Hippocampal formation (tissue), 2 donors: ENCODE measurements around the gene TREM2.
"Not testable (repeated sequence)": the region's sequence is repeated elsewhere in the genome, so short reads cannot be mapped to it uniquely, and the experiment has no call there.

Source experiments
- DNase-seq, 2 donors: peaks; one replicate each; lab custom pipeline; 2025; lab: John Stamatoyannopoulos, UW

TREM2 gene

GRCh38 chr6:41153992-41154625 is 8.8 kb downstream of the TREM2 start, which contains the start of gene TREML1:
Gene TREML1, minus strand, starts transcription at chr6:41154347. Its CDS starts 59 bp downstream, at chr6:41154288.
- no peak for DNase-seq

GRCh38 chr6:41153451-41153850 is 9.5 kb downstream of the TREM2 start:
- no peak for DNase-seq

GRCh38 chr6:41150671-41151070 is 12.2 kb downstream of the TREM2 start:
- no peak for DNase-seq

- no peak for DNase-seq
Observed at GRCh38 chr6:41147917-41148316, 15.0 kb downstream of the TREM2 start.

GRCh38 chr6:41136911-41137310 is 26.0 kb downstream of the TREM2 start:
- DNase-seq: no peak

GRCh38 chr6:41135062-41135832 is 27.7 kb downstream of the TREM2 start:
- DNase-seq: no peak

- DNase-seq: no peak
Observed at GRCh38 chr6:41132254-41132653, 30.7 kb downstream of the TREM2 start.

GRCh38 chr6:41125282-41125681 is 37.6 kb downstream of the TREM2 start:
- no peak for DNase-seq

GRCh38 chr6:41122918-41123317 is 40.0 kb downstream of the TREM2 start:
- DNase-seq: no peak

GRCh38 chr6:41122373-41122772 is 40.5 kb downstream of the TREM2 start:
- no peak for DNase-seq

- DNase-seq: no peak
Observed at GRCh38 chr6:41120058-41120457, 42.9 kb downstream of the TREM2 start.

GRCh38 chr6:41119508-41119907 is 43.4 kb downstream of the TREM2 start:
- DNase-seq: no peak

GRCh38 chr6:41115027-41115426 is 47.9 kb downstream of the TREM2 start:
- DNase-seq: not testable (repeated sequence)

- DNase-seq: no peak
Observed at GRCh38 chr6:41111017-41111416, 51.9 kb downstream of the TREM2 start.
